ENCODE results near the gene HSPA14. TPM values are rescaled to one million over a fixed set of nuclear protein-coding genes. Genes with fewer than 3 reads are reported as not detected.

The HSPA14 gene, protein sequence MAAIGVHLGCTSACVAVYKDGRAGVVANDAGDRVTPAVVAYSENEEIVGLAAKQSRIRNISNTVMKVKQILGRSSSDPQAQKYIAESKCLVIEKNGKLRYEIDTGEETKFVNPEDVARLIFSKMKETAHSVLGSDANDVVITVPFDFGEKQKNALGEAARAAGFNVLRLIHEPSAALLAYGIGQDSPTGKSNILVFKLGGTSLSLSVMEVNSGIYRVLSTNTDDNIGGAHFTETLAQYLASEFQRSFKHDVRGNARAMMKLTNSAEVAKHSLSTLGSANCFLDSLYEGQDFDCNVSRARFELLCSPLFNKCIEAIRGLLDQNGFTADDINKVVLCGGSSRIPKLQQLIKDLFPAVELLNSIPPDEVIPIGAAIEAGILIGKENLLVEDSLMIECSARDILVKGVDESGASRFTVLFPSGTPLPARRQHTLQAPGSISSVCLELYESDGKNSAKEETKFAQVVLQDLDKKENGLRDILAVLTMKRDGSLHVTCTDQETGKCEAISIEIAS
- total RNA-seq, result 12.4 and 13.5 TPM in 2 replicates

DNA sequence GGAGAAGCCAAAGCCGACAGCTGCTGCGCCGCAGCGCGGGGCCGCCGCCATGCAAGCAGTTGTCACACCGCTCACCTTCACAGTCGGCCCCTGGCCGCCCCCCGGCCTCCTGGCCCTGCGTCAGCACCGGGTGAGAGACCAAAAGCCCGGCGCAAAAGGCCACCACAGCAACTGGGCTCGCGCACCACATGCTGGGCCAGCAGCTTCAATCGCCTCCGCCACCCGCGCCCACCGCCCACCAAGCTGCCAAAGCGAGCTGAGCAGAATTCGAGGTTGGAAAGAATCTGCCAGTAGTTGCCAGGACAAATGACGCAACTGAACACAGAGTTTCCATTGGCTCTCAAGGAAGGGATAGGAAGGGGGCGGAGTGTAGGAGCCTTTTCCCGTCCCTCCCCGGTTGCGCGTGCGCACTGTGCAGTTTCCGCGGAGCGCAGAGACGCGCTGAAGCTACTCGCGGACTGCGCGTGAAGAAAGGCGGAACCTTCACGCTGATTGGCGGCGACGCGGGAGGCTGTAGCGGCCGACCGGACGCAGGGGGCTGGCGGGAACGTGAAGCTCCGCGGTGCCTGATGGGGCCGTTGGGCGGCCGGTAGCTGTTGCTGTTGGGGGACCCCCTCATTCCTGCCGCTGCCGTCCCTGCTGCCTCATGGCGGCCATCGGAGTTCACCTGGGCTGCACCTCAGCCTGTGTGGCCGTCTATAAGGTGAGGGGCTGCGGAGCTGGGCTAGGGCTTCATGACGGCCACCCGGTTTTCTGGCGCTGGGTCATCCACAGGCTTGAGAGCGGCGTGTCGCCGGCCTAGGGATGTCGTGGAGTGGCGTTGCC, at the start of gene HSPA14, which contains the start of the genes CDNF and MSANTD7:
Gene HSPA14, plus strand, starts transcription at position 550 of the 825 bp plus-strand sequence. Its CDS starts 97 bp downstream, at position 647.
Gene CDNF, minus strand, starts transcription at position 281 of the 825 bp plus-strand sequence. Its CDS starts 91 bp downstream, at position 190.
Gene MSANTD7, plus strand, starts transcription at position 550 of the 825 bp plus-strand sequence. CDS start 3,979 bp downstream, outside the sequence.

DNA sequence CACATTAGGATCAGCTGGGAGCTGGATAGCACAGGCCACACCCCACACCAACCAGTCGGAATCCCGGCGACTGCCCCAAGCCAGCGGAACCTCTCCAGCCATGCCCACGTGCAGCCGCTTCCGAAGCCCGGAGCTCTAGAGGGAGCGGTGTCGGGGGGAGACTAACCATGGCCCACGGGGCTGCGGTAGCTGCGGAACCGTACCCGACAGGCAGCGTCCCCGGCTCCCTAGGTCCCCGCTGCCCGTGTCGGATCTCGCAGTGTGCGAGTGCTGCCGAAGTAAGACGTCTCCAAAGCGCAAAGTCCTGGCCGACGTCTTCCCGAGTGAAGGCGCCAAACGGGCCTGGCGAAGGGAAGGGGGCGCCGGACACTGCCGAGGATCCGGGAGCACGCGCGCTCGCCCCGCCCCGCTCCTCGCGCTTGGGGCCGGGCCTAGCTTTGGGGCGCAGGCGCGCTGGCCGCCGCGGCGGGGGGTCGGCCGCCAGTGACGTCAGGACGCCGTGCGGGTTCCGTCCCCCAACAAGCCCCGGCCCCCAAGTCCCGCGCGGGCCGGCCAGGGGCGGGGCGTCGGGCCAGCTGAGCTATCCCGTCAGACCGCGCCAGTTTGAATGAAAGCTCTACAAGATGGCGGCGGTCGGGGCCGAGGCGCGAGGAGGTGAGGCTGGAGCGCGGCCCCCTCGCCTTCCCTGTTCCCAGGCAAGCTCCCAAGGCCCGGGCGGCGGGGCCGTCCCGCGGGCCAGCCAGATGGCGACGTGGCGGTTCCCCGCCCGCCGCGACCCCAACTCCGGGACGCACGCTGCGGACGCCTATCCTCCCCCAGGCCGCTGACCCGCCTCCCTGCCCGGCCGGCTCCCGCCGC, 40.4 kb downstream of the HSPA14 start, which contains the start of gene SUV39H2:
Gene SUV39H2, plus strand, starts transcription at position 601 of the 858 bp plus-strand sequence. Its CDS starts 23 bp downstream, at position 624.

Other genes with a start within 250 kb of the HSPA14 start
- 22.1 and 33.1 TPM in 2 replicates for gene FAM107B, start 63.4 kb upstream of the HSPA14 start, total RNA-seq
- gene CDNF, start 269 bp upstream of the HSPA14 start, total RNA-seq, result 0.78 and 3.8 TPM in 2 replicates
- gene MSANTD7, start within 50 bp of the HSPA14 start, total RNA-seq, result 10.6 and 12.1 TPM in 2 replicates
- gene SUV39H2, start 40.6 kb downstream of the HSPA14 start, total RNA-seq, result 6.0 and 13.4 TPM in 2 replicates
- gene DCLRE1C, start 115.8 kb downstream of the HSPA14 start, total RNA-seq, result 4.6 and 5.7 TPM in 2 replicates
- not detected in 2 replicates for gene MEIG1, start 121.1 kb downstream of the HSPA14 start, total RNA-seq
- gene OLAH, start 205.6 kb downstream of the HSPA14 start, total RNA-seq, result 0.65 TPM in 1 of 2 replicates, not detected in the other

Measured in epithelial cell of alveolus of lung (primary cell).